ENCODE results near the gene PKD2. TPM values are rescaled to one million over a fixed set of nuclear protein-coding genes. Genes with fewer than 3 reads are reported as not detected.

The PKD2 gene
- total and polyA plus RNA-seq, 10 donors, result 3.5 to 23.0 (median 15.5) TPM

GRCh38 chr4:88097301-88097700, 89.9 kb downstream of the PKD2 start:
- TF ChIP-seq CTCF (IDR thresholded peaks at IDR 0.05 in 8 of 11, conservative IDR thresholded peaks at IDR 0.05 in 3 of 11), result no peak
- TF ChIP-seq POLR2AphosphoS5 (IDR thresholded peaks at IDR 0.05), result no peak
- TF ChIP-seq POLR2A (IDR thresholded peaks at IDR 0.05), result no peak
- Histone ChIP-seq H3K4me1 (peaks cover 0 to 8% (median 0%) of the 10 kb centered on the region in 6 donors), H3K27me3 (replicated peaks in 1 of 7) (no peaks in the 10 kb centered on the region), H3K36me3 (no peaks in the 10 kb centered on the region), H3K9me3 (no peaks in the 10 kb centered on the region), H3K4me3 (no peak overlapping the region), H3K27ac (no peak overlapping the region)
- intact Hi-C loops (cut with DNase I; ENCODE audit: low total_unique reads), result no loop called here
- WGBS, 5 donors, result 78 to 93% (median 83%) methylated on average over 2 of the region's 2 CpGs
- no peak for DNase-seq

GRCh38 chr4:88097781-88098180, 90.3 kb downstream of the PKD2 start:
- intact Hi-C loops (cut with DNase I; ENCODE audit: low total_unique reads), result no loop called here
- 81 to 95% (median 91%) methylated on average over 3 of the region's 3 CpGs for WGBS, 5 donors
- no peak for DNase-seq
- Histone ChIP-seq H3K4me1 (peaks cover 0 to 8% (median 0%) of the 10 kb centered on the region in 6 donors), H3K4me3 (no peak overlapping the region), H3K9me3 (no peaks in the 10 kb centered on the region), H3K36me3 (no peaks in the 10 kb centered on the region), H3K27me3 (replicated peaks in 1 of 7) (no peaks in the 10 kb centered on the region), H3K27ac (no peak overlapping the region)
- no peak for TF ChIP-seq CTCF (IDR thresholded peaks at IDR 0.05 in 8 of 11, conservative IDR thresholded peaks at IDR 0.05 in 3 of 11)
- TF ChIP-seq POLR2AphosphoS5 (IDR thresholded peaks at IDR 0.05), result no peak
- no peak for TF ChIP-seq POLR2A (IDR thresholded peaks at IDR 0.05)

- H3K36me3 ChIP-seq, result no peaks in the 10 kb centered on the region
- H3K4me3 ChIP-seq, result no peak overlapping the region
- peaks cover 0 to 8% (median 0%) of the 10 kb centered on the region in 6 donors for H3K4me1 ChIP-seq
- TF ChIP-seq POLR2A (IDR thresholded peaks at IDR 0.05), result no peak
- no peak for TF ChIP-seq CTCF (IDR thresholded peaks at IDR 0.05 in 8 of 11, conservative IDR thresholded peaks at IDR 0.05 in 3 of 11)
- TF ChIP-seq POLR2AphosphoS5 (IDR thresholded peaks at IDR 0.05), result no peak
- no peak overlapping the region for H3K27ac ChIP-seq
- H3K9me3 ChIP-seq, result no peaks in the 10 kb centered on the region
- intact Hi-C loops (cut with DNase I; ENCODE audit: low total_unique reads), result no loop called here
- WGBS, 5 donors, result 70 to 85% (median 80%) methylated on average over 4 of the region's 4 CpGs
- no peak for DNase-seq
- no peaks in the 10 kb centered on the region for H3K27me3 ChIP-seq (replicated peaks in 1 of 7)
Observed at GRCh38 chr4:88098993-88099752, 91.7 kb downstream of the PKD2 start.

GRCh38 chr4:88101165-88101564, 93.7 kb downstream of the PKD2 start:
- H3K36me3 ChIP-seq, result no peaks in the 10 kb centered on the region
- WGBS, 5 donors, result 32 to 50% (median 41%) methylated on average over 6 of the region's 6 CpGs
- no peak overlapping the region for H3K27ac ChIP-seq
- H3K4me1 ChIP-seq, result peaks cover 0 to 8% (median 0%) of the 10 kb centered on the region in 6 donors
- no peaks in the 10 kb centered on the region for H3K27me3 ChIP-seq (replicated peaks in 1 of 7)
- no peaks in the 10 kb centered on the region for H3K9me3 ChIP-seq
- no peak overlapping the region for H3K4me3 ChIP-seq
- TF ChIP-seq POLR2A (IDR thresholded peaks at IDR 0.05), result no peak
- TF ChIP-seq CTCF (IDR thresholded peaks at IDR 0.05 in 8 of 11, conservative IDR thresholded peaks at IDR 0.05 in 3 of 11), result no peak
- no peak for TF ChIP-seq POLR2AphosphoS5 (IDR thresholded peaks at IDR 0.05)
- no peak for DNase-seq
- intact Hi-C loops (cut with DNase I; ENCODE audit: low total_unique reads), result no loop called here

Data from spleen (tissue), 11 donors.